ENCODE measurements around the gene CCDC126. TPM values are rescaled to one million over a fixed set of nuclear protein-coding genes. Genes with fewer than 3 reads are reported as not detected.
A peak's percentile ranks its signal among the peaks of the same experiment; 100 is the strongest.

Gene CCDC126
- polyA plus RNA-seq, 3 donors = 3.5 to 20.1 (median 17.4) TPM

DNA sequence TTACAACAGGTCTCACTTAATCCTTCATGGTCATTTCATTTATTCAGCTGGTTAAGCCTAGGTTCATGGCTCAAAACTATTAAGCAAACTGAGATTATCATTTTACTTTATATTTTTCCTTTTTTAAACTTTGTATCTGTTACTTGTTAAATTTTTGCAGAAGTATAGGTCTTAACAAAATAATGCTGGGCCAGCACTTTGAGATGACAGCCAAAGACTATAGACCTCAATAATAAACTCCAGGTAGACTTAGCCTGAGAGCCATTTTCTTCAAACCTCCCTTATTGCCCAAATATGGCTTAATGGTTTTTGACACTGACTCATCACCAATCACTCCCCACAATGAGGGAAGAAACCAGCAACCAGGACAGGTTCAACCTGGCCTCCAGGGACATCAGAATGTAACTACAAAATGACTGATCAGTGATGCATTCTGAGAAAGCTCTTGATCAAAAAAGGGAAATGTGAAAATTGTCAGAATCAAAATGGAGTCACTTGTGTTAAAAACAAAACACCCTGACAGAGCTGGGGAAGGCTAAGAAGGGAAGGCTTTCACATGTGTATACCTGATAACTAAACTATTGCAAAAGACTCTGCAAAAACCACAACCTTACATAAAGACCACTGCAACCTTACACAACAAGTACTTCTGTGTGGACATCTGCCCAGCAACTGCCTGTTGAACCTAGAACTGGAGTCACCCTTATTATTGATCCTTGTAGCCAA is 2.1 kb upstream of the CCDC126 start:
- no peaks in the 10 kb centered on the region for H3K36me3 ChIP-seq (replicated peaks in 1 of 2; ENCODE audit: control insufficient read depth in 1 of 2, insufficient read depth in 2 of 2, low read length in 2 of 2)
- no peak overlapping the region for H3K4me2 ChIP-seq (replicated peaks; ENCODE audit: extremely low read depth, low read length, poor library complexity, severe bottlenecking)

DNA sequence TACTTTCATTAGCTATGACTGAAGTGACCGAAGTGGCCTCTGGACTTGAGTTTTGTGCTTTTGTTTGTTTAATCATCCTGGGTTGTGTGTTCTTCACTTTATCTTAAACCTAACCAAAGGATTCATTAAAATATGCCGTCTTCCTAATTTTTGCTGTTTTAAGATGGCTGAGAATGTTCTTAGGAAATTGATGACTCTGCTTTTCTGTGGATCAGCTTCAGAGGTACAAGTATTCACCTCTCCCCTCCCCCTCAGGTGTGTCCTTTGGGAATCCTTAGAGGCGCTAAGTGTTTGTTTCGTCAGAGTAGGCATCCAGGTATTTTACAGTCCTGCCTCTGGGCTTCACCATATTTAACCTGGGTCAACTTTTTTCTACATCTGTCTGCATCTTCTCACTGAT is 1.1 kb downstream of the CCDC126 start:
- no peaks in the 10 kb centered on the region for H3K9me3 ChIP-seq (replicated peaks in 1 of 2; ENCODE audit: control insufficient read depth in 1 of 2, insufficient read depth in 1 of 2, low read length in 2 of 2)
- H3K27me3 ChIP-seq (ENCODE audit: control insufficient read depth in 2 of 2, insufficient read depth in 2 of 2, low read length in 2 of 2) = no peaks in the 10 kb centered on the region
- peaks cover 23% of the 10 kb centered on the region for H3K79me2 ChIP-seq (ENCODE audit: insufficient read depth, low read length)
- H3K27ac Mint-ChIP-seq = peak overlapping the region in 4 of 7 donors; percentile 41 to 89 (median 66)
- H3K9me3 Mint-ChIP-seq = peaks cover 0 to 5% (median 2%) of the 10 kb centered on the region in 7 donors
- H3K4me1 Mint-ChIP-seq = peaks cover 26% of the 10 kb centered on the region
- peak overlapping the region; percentile 83 to 92 for H3K4me3 Mint-ChIP-seq
- WGBS (ENCODE audit: insufficient coverage) = 100% methylated on average over 2 of the region's 4 CpGs
- peak overlapping the region; percentile 80 for H3K4me2 ChIP-seq (replicated peaks; ENCODE audit: extremely low read depth, low read length, poor library complexity, severe bottlenecking)
- peaks cover 14 to 15% of the 10 kb centered on the region in 2 donors for H3K4me1 ChIP-seq (ENCODE audit: control insufficient read depth in 1 of 2, insufficient read depth in 2 of 2, low read length in 2 of 2)
- H3K27ac ChIP-seq (ENCODE audit: low read depth in 1 of 2, low read length in 2 of 2) = peak overlapping the region in 1 of 2 donors; percentile 72
- no peaks in the 10 kb centered on the region for H3K36me3 ChIP-seq (replicated peaks in 1 of 2; ENCODE audit: control insufficient read depth in 1 of 2, insufficient read depth in 2 of 2, low read length in 2 of 2)
- H3K36me3 Mint-ChIP-seq = peaks cover 7 to 23% of the 10 kb centered on the region in 2 donors
- H3K27me3 Mint-ChIP-seq (ENCODE audit: low read depth in 3 of 3) = peaks cover 9 to 22% (median 10%) of the 10 kb centered on the region in 3 donors
- peak overlapping the region; percentile 77 to 87 (median 85) for H3K4me3 ChIP-seq (replicated peaks in 1 of 3; ENCODE audit: low read depth in 2 of 3, low read length in 3 of 3)
- DNase-seq = no peak
- intact Hi-C loops (cut with micrococcal nuclease) = loop anchor here (5.0 to 10.0 kb wide), 3 partner anchors 63 to 84 kb away; partner anchors contain the start of genes TRA2A (in 2 of the 2) and FAM221A (in 1 of the 2)
- H4K20me1 ChIP-seq (ENCODE audit: insufficient read depth, low read length) = peaks cover 7% of the 10 kb centered on the region
- peak overlapping the region; percentile 88 for H2AFZ ChIP-seq (ENCODE audit: insufficient read depth, low read depth, low read length, poor library complexity, severe bottlenecking)
- H3K9ac ChIP-seq (ENCODE audit: insufficient read depth, low read length, poor library complexity, severe bottlenecking) = peak overlapping the region; percentile 76
- TF ChIP-seq, protein P1, sequence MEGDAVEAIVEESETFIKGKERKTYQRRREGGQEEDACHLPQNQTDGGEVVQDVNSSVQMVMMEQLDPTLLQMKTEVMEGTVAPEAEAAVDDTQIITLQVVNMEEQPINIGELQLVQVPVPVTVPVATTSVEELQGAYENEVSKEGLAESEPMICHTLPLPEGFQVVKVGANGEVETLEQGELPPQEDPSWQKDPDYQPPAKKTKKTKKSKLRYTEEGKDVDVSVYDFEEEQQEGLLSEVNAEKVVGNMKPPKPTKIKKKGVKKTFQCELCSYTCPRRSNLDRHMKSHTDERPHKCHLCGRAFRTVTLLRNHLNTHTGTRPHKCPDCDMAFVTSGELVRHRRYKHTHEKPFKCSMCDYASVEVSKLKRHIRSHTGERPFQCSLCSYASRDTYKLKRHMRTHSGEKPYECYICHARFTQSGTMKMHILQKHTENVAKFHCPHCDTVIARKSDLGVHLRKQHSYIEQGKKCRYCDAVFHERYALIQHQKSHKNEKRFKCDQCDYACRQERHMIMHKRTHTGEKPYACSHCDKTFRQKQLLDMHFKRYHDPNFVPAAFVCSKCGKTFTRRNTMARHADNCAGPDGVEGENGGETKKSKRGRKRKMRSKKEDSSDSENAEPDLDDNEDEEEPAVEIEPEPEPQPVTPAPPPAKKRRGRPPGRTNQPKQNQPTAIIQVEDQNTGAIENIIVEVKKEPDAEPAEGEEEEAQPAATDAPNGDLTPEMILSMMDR (IDR thresholded peaks at IDR 0.05) = no peak

More for the DNA sequence above, 2.1 kb upstream of the CCDC126 start:
- Histone ChIP-seq H2AFZ (ENCODE audit: insufficient read depth, low read depth, low read length, poor library complexity, severe bottlenecking) (no peak overlapping the region), H3K9me3 (replicated peaks in 1 of 2; ENCODE audit: control insufficient read depth in 1 of 2, insufficient read depth in 1 of 2, low read length in 2 of 2) (no peaks in the 10 kb centered on the region), H3K4me1 (ENCODE audit: control insufficient read depth in 1 of 2, insufficient read depth in 2 of 2, low read length in 2 of 2) (peaks cover 14 to 15% of the 10 kb centered on the region in 2 donors), H3K27ac (ENCODE audit: low read depth in 1 of 2, low read length in 2 of 2) (no peak overlapping the region), H3K9ac (ENCODE audit: insufficient read depth, low read length, poor library complexity, severe bottlenecking) (no peak overlapping the region), H3K4me3 (replicated peaks in 1 of 3; ENCODE audit: low read depth in 2 of 3, low read length in 3 of 3) (no peak overlapping the region), H3K27me3 (ENCODE audit: control insufficient read depth in 2 of 2, insufficient read depth in 2 of 2, low read length in 2 of 2) (no peaks in the 10 kb centered on the region), H4K20me1 (ENCODE audit: insufficient read depth, low read length) (peaks cover 7% of the 10 kb centered on the region), H3K79me2 (ENCODE audit: insufficient read depth, low read length) (peaks cover 11% of the 10 kb centered on the region)
- peak in 1 of 3 donors; percentile 20 for DNase-seq
- no peak overlapping the region for H3K4me3 Mint-ChIP-seq
- H3K27ac Mint-ChIP-seq = no peak overlapping the region
- intact Hi-C loops (cut with micrococcal nuclease) = loop anchor here (5.0 to 10.0 kb wide), 3 partner anchors 60 to 87 kb away; partner anchors contain the start of genes TRA2A (in 2 of the 2) and FAM221A (in 1 of the 2)
- H3K4me1 Mint-ChIP-seq = peaks cover 18% of the 10 kb centered on the region
- H3K9me3 Mint-ChIP-seq = peaks cover 0 to 5% (median 2%) of the 10 kb centered on the region in 7 donors
- peaks cover 10 to 27% (median 10%) of the 10 kb centered on the region in 3 donors for H3K27me3 Mint-ChIP-seq (ENCODE audit: low read depth in 3 of 3)
- TF ChIP-seq, protein P1 (IDR thresholded peaks at IDR 0.05) = no peak
- peaks cover 0 to 9% of the 10 kb centered on the region in 2 donors for H3K36me3 Mint-ChIP-seq
